GM19043 (cell line): ENCODE results near the gene ATP2A1.
"Not testable (repeated sequence)": the region's sequence is repeated elsewhere in the genome, so short reads cannot be mapped to it uniquely, and the experiment has no call there.

Experiments used
- ATAC-seq: cut with Tn5 transposase; IDR thresholded peaks from one replicate; pipeline ENCODE4 v1.9.1; 2021; ENCODE audit warnings: low read depth; ENCODE audit not compliant: unreplicated experiment

Gene ATP2A1

GRCh38 chr16:28880589-28880915 lies 2.3 kb downstream of the ATP2A1 start:
- no peak for ATAC-seq

- no peak for ATAC-seq
Measured at GRCh38 chr16:28880955-28881354, 2.7 kb downstream of the ATP2A1 start.

GRCh38 chr16:28881565-28881964 lies 3.3 kb downstream of the ATP2A1 start:
- not testable (repeated sequence) for ATAC-seq

GRCh38 chr16:28882551-28883160 lies 4.4 kb downstream of the ATP2A1 start:
- ATAC-seq, result no peak

GRCh38 chr16:28883221-28883996 lies 5.1 kb downstream of the ATP2A1 start:
- no peak for ATAC-seq

- no peak for ATAC-seq
Measured at GRCh38 chr16:28884045-28884444, 5.8 kb downstream of the ATP2A1 start.

- ATAC-seq, result no peak
Measured at GRCh38 chr16:28886945-28887344, 8.7 kb downstream of the ATP2A1 start.

GRCh38 chr16:28890355-28890754 lies 12.1 kb downstream of the ATP2A1 start:
- ATAC-seq, result not testable (repeated sequence)

GRCh38 chr16:28891964-28892890 lies 13.9 kb downstream of the ATP2A1 start:
- no peak for ATAC-seq

- ATAC-seq, result no peak
Measured at GRCh38 chr16:28893291-28893690, 15.0 kb downstream of the ATP2A1 start.

GRCh38 chr16:28895609-28896008 lies 17.3 kb downstream of the ATP2A1 start:
- no peak for ATAC-seq

GRCh38 chr16:28897826-28898225 lies 19.5 kb downstream of the ATP2A1 start:
- ATAC-seq, result no peak

- ATAC-seq, result no peak
Measured at GRCh38 chr16:28898266-28898665, 20.0 kb downstream of the ATP2A1 start.

GRCh38 chr16:28898942-28899341 lies 20.7 kb downstream of the ATP2A1 start:
- no peak for ATAC-seq

GRCh38 chr16:28899882-28900590 lies 21.7 kb downstream of the ATP2A1 start:
- ATAC-seq, result no peak

- no peak for ATAC-seq
Measured at GRCh38 chr16:28900601-28901000, 22.3 kb downstream of the ATP2A1 start.

GRCh38 chr16:28901862-28902261 lies 23.6 kb downstream of the ATP2A1 start:
- ATAC-seq, result no peak

- no peak for ATAC-seq
Measured at GRCh38 chr16:28902909-28903308, 24.6 kb downstream of the ATP2A1 start.

GRCh38 chr16:28903344-28904042 lies 25.2 kb downstream of the ATP2A1 start:
- no peak for ATAC-seq

- no peak for ATAC-seq
Measured at GRCh38 chr16:28904363-28904762, 26.1 kb downstream of the ATP2A1 start.
